GM18526 (cell line): ENCODE results near the gene GIT2.

Source experiments
- POLR2A ChIP-seq: IDR thresholded peaks from 3 replicates; pipeline ENCODE4 v1.6.1; 2011; ENCODE audit not compliant: insufficient read length; ENCODE audit errors: extremely low read depth

The GIT2 gene, protein sequence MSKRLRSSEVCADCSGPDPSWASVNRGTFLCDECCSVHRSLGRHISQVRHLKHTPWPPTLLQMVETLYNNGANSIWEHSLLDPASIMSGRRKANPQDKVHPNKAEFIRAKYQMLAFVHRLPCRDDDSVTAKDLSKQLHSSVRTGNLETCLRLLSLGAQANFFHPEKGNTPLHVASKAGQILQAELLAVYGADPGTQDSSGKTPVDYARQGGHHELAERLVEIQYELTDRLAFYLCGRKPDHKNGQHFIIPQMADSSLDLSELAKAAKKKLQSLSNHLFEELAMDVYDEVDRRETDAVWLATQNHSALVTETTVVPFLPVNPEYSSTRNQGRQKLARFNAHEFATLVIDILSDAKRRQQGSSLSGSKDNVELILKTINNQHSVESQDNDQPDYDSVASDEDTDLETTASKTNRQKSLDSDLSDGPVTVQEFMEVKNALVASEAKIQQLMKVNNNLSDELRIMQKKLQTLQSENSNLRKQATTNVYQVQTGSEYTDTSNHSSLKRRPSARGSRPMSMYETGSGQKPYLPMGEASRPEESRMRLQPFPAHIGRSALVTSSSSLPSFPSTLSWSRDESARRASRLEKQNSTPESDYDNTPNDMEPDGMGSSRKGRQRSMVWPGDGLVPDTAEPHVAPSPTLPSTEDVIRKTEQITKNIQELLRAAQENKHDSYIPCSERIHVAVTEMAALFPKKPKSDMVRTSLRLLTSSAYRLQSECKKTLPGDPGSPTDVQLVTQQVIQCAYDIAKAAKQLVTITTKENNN

DNA sequence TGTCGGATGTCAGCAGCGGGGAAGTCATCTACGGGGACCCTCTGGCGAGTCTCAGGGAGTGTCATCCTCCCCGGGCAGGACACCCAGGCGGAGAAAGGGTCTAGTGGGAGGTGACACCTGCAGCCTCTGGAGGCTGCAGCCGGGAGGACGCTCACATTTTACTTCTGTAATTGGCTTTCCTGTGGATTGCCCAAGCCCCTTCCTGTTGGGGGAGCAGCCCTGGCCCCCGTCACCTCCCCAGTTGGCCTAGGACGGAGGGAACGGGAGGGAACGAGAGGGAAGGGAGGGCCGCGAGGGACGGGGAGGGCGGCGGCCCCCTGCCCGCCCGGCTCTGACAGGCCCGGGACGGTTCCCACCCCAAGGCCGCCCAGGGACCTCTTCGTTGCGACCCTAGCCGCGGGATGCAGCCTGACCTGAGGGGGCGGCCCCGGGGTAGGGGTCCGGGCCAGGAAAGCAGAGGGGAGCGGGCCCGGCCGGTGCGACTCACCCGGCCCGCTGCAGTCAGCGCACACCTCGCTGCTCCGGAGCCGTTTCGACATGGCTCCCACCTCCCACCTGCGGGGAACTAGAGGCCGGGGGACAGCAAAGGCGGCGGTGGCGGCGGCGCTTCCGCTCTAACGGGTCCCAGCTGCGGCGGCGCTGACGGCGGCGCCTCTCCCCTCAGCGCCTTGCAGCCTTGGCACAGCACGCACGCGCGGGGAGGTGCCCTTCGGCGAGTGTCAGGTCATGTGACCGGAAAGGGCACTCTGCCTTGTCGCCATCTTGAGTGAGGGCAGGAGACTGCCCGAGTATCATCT, at the start of gene GIT2:
TSS of gene GIT2 (minus strand) at position 683 of the 797 bp plus-strand sequence. CDS start at position 539, 144 bp downstream.
- TF ChIP-seq POLR2A: peak; percentile 79

DNA sequence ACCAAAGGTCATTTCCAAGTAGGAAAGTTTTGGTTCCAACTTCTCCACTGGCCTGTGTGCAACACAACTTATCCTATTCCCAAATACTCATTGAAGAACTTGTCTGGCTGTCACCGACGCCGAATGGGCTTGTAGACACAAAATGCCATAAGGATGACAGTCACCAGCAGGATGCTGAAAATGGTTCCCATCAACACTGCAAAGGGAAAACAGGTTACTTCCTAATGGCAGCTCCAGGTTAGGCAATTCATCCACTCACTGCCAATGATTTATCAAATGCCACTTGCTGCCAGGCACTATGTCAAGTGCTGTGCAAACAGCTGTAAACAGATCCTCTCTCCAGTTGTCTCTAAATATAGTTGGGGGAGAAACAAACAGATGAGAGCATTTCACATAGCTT, 46.1 kb upstream of the GIT2 start:
- no peak for TF ChIP-seq POLR2A

DNA sequence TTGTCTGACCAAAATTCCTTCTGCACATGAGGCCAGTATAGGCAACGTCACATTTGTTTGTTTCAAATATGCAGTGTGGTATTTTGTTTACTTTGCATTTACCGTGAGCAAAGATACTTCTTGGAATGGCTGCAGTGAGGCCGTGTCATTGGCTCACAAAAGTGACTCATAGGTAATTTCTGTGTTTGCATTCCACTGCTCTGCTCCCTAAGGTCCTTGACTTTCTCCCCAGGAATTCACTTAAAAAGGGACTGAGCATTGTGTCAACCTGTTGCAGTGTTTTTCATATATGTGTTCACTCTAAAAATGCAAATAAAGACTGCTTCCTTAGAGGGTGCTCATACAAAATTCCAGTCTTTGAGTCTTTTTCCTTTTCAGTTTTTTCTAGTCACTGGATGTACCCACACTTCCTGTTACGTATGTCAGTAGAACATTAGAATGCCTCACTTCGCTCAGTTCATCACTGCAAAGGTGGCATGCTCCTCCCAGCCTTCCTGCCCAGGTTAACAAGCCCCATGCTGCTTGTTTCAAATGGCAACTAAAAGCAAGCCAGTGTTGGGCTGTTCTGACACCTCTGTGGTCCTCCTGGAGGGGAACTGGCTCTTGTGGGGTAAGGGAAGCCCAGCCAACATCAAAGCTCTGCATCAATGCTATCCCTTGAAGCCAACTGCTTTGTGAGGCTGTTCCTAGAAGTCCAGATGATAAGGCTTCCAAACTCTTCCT, 43.1 kb upstream of the GIT2 start:
- TF ChIP-seq POLR2A: no peak

DNA sequence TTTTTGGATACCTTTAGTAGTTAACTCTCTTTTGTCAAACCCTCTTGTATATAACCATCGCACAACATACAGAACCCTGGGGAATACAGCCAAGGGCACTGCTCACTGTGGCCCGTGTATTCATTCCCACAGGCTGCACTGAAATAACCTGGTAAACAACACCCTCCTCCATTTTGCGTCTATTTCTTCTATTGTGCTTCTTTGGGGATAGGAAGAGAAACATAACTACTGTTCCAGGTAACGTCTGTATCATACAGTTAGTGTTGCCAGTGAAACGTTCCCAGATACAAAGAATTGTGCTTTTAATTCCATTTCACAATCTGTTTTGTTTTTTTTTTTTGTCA, 42.5 kb upstream of the GIT2 start:
- no peak for TF ChIP-seq POLR2A

DNA sequence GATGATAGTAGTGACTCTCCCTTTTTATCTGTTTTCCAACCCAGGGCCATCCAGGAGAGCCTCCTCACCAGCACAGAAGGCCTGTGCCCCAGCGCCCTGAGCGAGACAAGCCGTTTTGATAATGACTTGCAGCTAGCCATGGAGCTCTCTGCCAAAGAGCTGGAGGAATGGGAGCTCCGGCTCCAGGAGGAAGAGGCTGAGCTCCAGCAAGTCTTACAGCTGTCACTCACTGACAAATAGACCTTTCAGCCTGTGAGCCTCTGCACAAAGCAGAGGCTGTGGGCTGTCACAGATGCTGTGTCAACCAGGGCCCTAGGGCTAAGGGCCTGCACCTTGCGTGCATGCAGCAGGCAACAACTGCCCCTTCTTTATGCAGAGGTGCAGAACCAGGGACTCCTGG, 41.1 kb upstream of the GIT2 start:
- no peak for TF ChIP-seq POLR2A

DNA sequence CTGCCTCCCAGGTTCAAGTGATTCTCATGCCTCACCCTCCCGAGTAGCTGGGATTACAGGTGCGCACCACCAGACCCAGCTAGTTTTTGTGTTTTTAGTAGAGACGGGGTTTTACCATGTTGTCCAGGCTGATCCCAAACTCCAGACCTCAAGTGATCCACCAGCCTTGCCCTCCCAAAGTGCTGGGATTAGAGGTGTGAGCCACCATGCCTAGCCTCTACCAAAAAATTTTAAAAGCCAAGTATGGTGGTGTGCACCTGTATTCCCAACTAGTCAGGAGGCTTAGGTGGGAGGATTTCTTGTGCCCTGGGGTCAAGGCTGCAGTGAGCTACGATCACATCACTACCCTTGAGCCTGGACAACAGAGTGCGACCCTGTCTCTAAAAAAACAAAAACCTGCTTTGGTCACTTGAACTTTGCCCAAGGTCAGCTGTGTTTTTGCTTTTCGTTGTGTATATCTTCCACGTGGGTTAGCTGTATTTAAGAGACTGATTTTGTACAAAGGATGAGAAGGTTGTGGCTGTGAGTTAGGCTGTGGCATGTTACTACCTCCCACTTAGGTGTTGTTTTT, 39.5 kb upstream of the GIT2 start:
- no peak for TF ChIP-seq POLR2A

DNA sequence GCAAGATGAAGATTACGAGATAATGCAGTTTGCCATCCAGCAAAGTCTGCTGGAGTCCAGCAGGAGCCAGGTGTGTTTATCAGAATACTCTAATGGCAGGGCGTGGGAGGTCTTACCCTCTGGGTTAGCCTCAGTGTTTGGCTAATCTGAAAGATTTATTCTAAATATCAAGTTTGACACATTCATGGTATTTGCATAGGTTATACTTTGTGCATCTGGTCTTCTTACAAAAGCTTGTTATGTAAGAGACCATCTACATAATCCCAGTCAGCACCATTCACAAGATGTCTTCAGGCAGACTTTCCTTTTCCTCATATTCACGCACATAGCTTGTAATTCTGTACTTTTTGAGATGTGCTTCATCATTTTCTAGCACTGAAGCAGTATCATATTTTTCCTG, 37.7 kb upstream of the GIT2 start:
- TF ChIP-seq POLR2A: no peak

DNA sequence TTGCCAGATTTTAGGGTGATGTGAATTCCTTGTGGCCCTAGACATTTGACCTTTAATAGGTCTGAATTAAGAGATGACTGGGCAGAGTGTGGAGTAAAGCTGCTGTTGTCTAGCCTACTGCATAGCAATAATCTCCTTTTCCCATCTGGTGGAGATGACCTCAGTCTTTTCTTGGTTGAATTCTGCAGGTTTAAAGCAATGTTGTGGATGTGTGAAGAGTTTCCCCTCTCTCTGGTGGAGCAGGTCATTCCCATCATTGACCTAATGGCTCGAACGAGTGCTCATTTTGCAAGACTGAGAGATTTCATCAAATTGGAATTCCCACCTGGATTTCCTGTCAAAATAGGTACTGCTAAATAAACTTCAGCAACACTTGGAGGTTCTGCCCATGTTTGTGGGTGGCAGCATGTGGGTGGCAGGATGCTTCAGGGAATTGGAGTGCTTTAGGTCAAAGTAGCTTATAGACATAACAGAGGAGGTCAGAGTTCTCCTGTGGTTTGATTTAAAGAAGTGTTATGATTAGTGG, 33.2 kb upstream of the GIT2 start:
- TF ChIP-seq POLR2A: no peak

DNA sequence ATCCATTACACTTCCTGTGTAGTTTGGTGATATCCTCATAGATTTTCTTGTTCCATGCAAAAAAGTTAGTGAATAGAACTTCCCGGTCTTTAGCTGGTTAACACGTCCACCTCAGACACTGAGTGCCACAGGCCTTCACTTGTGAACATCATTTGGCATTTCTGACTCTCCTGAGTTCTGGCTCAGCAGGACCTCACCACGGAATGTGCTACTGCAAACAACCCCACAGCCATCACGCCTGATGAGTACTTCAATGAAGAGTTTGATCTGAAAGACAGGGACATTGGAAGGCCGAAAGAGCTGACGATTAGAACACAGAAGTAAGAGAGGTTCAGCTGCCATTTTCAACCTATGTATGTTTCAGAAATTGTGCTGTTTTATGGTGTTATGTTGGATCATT, 32.2 kb upstream of the GIT2 start:
- TF ChIP-seq POLR2A: no peak

DNA sequence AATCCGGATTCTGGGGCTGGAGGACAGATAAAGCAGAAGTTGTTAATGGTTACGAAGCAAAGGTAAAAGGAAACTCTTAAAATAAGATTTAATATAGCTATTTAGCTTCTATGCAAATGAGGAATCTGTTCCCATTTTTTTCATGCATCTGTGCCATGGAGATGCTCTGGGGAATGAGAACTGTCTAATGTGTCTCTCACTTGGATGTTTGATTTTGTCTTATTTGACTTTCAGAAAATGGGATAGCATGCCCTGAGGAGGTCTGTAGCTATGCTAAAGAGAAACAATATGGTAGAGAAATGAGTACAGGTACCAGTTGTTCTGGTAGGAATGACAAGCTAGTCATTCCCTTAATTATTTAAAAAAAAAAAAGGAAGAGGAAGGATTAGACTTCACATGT, 27.9 kb upstream of the GIT2 start:
- TF ChIP-seq POLR2A: no peak

DNA sequence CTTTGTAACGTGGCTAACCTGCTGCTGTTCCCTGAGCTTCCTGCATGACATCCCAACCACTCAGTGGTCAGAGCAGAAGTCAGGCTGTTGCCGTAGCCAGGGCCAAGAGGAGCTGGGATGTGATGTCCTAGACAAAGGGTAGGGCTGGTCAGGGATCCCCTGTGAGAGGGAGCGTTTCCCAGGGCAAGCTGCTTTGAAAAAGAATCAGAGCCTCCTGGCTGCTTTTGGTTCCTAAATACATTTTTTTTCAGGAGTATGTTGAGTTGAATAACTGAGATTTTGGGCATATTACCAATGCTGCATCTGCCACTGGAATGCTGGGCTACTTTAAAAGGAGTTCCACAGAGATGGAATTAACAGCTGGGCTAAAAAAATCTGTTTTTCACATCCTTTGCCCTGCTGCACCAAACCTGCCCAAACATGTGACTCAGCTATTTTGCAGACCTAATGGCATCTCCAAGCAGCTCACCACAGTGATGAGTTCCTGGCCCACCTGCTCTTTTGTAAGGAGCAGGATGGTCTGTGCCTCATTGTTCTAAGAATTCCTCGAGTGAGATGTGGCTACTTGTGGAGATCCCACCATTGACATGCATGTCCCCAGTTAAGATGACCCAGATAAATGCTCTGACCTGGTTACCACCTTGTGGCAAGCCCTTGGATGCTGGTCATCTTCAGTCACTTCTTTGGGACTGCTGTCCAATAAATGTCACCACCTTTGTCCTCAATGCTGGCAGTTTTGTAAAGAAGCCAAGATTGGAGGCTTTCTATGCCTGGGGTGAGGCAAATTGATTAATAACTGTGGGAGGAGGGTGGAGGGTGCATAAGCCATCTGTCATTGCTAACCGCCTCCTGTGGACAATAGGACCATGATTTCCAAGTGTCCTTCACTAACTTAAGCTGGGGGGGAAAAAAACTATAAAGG, 27.2 kb upstream of the GIT2 start:
- TF ChIP-seq POLR2A: no peak

DNA sequence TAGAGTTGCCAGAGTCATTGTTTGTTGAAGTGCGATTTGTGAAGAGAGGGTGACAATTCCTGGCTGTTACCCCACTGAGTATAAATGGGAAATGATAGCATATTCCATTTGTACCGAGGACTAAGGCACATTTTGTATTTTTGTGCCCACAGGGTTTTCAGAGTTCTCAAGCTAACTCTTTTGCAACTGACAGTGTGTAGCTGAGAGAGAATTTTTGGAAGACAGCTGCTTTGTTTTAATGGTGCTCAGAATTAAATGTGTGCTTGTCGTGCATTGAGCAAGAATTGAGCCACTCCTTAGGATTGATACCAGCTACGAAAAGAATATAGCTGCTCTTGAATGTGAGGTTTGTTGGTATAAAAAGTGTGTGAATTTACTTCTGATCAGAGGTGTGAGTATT, 24.8 kb upstream of the GIT2 start:
- no peak for TF ChIP-seq POLR2A

DNA sequence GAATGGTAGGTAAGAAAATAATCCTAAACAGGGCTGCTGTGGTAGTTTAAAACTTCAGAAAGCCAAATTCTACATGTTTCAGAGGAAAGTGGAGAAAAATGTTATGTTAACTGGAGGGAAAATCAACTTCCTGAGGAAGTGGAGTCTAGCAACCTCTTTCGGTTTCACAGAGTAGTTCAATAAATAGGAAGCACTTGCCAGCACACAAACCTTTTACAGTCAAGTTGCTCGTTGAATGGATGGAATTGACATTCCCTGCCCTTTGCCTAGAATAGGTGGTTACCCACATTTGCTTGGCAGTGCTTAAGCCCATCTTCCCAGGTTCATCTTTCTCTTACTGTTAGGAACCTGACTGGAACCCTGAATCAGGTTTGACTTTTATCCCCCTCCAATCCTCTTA, 19.0 kb upstream of the GIT2 start:
- no peak for TF ChIP-seq POLR2A

DNA sequence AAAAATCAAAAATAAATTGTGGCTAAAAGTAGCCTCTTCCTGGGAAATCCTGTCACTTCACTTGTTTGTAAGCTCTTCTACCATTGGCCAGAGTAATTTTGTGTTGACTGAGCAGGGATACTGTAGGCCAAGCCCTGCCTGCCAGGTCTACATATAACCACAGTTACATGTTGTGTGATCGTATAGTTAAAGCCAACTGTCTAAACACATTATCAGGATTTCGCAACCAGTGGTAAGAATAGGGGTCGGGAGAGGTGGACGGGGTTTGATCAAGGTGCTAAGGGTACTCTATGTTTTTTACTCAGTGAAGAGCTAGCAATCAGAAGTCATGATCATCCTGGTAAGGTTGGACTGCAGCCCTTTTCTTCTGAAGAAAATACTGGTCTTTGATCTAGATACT, 16.5 kb upstream of the GIT2 start:
- TF ChIP-seq POLR2A: no peak

DNA sequence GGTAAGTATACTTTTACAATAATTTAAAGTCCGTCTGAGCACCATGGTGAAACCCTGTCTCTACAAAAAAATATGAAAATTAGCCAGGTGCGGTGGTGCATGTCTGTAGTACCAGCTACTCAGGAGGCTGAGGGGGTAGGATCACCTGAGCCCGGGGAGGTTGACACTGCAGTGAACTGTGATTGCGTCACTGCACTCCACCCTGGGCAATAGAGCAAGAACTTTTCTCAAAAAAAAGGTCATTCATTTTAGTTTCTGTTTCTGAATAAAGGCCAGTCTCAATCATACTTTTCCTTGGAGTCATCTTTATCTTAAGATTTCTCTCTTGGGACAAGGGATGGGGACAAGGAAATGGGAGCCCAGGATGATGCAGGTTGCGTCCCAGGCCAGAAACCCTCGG, 16.0 kb upstream of the GIT2 start:
- TF ChIP-seq POLR2A: no peak
